Chondrocyte (in vitro differentiated cells): ENCODE results near the gene NKIRAS2. TPM values are rescaled to one million over a fixed set of nuclear protein-coding genes. Genes with fewer than 3 reads are reported as not detected.

Experiments used
- DNase-seq: peaks from one replicate; pipeline ENCODE4 v3.0.0; 2021; ENCODE audit warnings: mixed read lengths, low spot score
- H3K27ac Mint-ChIP-seq: one replicate; pipeline ENCODE4 v1.8.0; 2021; ENCODE audit warnings: mild to moderate bottlenecking, moderate library complexity, mixed read lengths; ENCODE audit not compliant: unreplicated experiment
- H3K27me3 Mint-ChIP-seq: 2 replicates; pipeline ENCODE4 v1.8.0; 2021; ENCODE audit warnings: low read depth, mixed read lengths
- H3K36me3 Mint-ChIP-seq: 2 replicates; pipeline ENCODE4 v1.8.0; 2021; ENCODE audit warnings: low read depth, mixed read lengths
- H3K4me1 Mint-ChIP-seq: 2 replicates; pipeline ENCODE4 v1.8.0; 2021; ENCODE audit warnings: low read depth, mild to moderate bottlenecking, mixed read lengths
- H3K4me3 Mint-ChIP-seq: one replicate; pipeline ENCODE4 v1.8.0; 2021; ENCODE audit warnings: mild to moderate bottlenecking, moderate library complexity, mixed read lengths; ENCODE audit not compliant: unreplicated experiment
- H3K9me3 Mint-ChIP-seq: 2 replicates; pipeline ENCODE4 v1.8.0; 2021; ENCODE audit warnings: low read depth, mixed read lengths
- total RNA-seq: library from RNA; stranded (reverse); gene quantifications from 3 replicates; pipeline ENCODE4 v1.2.1, GENCODE V29; 2021
- TF ChIP-seq, protein P1 (sequence below): fragments of 200-600 bp; sonication (generic); IDR thresholded peaks from 2 replicates; pipeline ENCODE4 v1.5.0; 2021; ENCODE audit warnings: antibody characterized with exemption, mild to moderate bottlenecking, moderate library complexity

Gene NKIRAS2
- total RNA-seq, 1 donor from 2014 or later = 56.9 TPM

DNA sequence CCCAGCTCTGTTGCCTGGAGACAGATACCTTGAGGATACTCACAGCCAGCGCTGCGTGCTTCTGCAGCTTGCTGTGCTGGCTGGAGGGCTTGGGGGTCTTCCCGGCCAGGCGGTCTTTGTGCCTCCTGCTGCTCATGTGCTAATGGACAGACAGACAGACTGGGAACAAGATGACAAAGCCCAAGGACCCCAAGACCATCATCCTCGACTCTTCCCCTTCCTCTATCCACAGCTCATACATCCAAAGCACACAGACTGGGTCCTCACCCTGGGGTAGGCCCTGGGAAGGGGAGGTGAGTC lies 7.7 kb downstream of the NKIRAS2 start:
- Mint-ChIP-seq H3K4me1 (peaks cover 18% of the 10 kb centered on the region), H3K27ac (no peak overlapping the region), H3K27me3 (peaks cover 3% of the 10 kb centered on the region), H3K9me3 (no peaks in the 10 kb centered on the region), H3K36me3 (no peaks in the 10 kb centered on the region), H3K4me3 (no peak overlapping the region)
- peak; percentile 68 for DNase-seq
- TF ChIP-seq, protein P1, sequence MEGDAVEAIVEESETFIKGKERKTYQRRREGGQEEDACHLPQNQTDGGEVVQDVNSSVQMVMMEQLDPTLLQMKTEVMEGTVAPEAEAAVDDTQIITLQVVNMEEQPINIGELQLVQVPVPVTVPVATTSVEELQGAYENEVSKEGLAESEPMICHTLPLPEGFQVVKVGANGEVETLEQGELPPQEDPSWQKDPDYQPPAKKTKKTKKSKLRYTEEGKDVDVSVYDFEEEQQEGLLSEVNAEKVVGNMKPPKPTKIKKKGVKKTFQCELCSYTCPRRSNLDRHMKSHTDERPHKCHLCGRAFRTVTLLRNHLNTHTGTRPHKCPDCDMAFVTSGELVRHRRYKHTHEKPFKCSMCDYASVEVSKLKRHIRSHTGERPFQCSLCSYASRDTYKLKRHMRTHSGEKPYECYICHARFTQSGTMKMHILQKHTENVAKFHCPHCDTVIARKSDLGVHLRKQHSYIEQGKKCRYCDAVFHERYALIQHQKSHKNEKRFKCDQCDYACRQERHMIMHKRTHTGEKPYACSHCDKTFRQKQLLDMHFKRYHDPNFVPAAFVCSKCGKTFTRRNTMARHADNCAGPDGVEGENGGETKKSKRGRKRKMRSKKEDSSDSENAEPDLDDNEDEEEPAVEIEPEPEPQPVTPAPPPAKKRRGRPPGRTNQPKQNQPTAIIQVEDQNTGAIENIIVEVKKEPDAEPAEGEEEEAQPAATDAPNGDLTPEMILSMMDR = no peak

DNA sequence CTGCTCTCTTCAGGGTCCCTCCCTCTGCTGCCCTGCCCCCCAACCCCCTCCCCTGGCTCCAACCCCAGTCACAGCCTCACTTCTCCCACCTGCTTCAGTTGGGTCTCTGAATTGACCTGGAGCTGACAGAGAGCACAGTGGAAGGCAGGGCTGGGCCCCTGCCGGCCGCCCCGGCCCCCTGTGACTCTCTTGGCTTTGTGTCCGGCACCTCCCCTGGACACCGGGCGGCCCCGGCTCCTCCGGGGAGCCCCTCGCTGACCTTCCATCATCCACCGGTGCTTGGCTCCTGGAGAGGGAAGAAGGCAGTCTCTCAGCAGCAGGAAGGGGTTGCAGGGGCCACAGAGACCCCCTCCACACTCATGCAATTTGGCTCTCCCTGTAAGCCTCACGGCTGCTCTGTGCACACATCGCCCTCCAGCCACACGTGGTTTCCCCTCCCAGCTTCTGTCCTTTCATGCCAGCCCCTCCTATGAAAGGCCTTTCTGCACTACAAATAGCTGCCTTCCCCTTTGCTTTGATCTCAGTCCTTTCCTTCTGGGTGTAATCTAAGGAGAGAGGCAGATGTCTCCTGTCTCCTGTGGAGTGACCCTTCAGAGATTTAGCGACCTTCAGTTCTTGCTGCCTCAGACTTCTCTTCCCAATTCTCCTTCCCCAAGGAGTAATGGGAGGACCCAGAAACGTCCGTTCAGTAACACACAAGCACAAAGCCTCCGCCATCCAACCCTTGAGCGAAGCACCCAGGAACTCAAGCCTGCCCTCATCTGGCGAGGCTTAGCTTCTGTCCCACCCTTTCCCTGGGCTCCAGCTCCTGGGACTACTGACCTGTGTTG lies 8.3 kb downstream of the NKIRAS2 start:
- Mint-ChIP-seq H3K4me1 (peaks cover 18% of the 10 kb centered on the region), H3K4me3 (no peak overlapping the region), H3K27me3 (peaks cover 3% of the 10 kb centered on the region), H3K36me3 (no peaks in the 10 kb centered on the region), H3K27ac (no peak overlapping the region), H3K9me3 (no peaks in the 10 kb centered on the region)
- TF ChIP-seq, protein P1 = peak; percentile 34
- no peak for DNase-seq

DNA sequence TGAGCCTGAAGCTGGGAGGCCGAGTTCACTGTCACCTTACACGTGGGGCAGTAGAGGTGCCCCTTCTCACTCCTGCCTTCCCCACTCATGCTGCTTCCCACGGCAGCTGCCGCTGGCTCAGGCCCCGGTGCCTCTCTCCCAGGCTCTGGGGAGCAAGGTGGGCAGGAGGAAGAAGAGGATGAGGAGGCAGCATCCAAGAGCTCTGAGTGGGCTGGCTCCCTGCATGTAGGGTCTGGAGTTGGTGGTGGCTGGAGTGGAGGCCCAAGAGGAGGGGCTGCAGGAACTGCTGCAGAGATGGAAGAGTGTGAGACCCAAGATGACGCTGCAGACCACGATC lies 8.9 kb downstream of the NKIRAS2 start:
- TF ChIP-seq, protein P1 = no peak
- no peaks in the 10 kb centered on the region for H3K36me3 Mint-ChIP-seq
- H3K9me3 Mint-ChIP-seq = no peaks in the 10 kb centered on the region
- H3K4me3 Mint-ChIP-seq = no peak overlapping the region
- no peak for DNase-seq
- peaks cover 14% of the 10 kb centered on the region for H3K4me1 Mint-ChIP-seq
- H3K27me3 Mint-ChIP-seq = peaks cover 3% of the 10 kb centered on the region
- H3K27ac Mint-ChIP-seq = no peak overlapping the region

DNA sequence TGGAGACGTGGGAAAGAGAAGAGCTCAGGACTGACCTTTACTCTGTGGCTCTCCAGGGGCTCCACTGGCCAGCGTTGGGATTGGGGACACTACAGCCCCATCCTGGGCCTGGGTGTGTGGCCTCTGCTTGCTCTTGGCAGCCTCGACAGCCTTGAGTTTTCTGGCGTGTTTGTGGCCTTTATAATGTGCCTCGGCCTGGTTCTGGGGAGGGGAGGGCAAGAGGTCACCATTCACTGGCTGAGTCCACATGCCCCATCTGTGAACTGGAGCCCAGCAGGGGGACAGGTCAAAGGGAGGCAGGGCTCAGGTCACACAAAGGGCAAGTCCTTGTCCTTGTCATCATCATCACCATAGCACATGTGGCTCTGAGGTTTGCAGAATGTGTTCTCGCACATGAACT lies 11.7 kb downstream of the NKIRAS2 start:
- TF ChIP-seq, protein P1 = no peak
- no peak overlapping the region for H3K4me3 Mint-ChIP-seq
- H3K9me3 Mint-ChIP-seq = no peaks in the 10 kb centered on the region
- H3K36me3 Mint-ChIP-seq = no peaks in the 10 kb centered on the region
- peaks cover 3% of the 10 kb centered on the region for H3K27me3 Mint-ChIP-seq
- no peak for DNase-seq
- H3K27ac Mint-ChIP-seq = no peak overlapping the region
- H3K4me1 Mint-ChIP-seq = no peaks in the 10 kb centered on the region

DNA sequence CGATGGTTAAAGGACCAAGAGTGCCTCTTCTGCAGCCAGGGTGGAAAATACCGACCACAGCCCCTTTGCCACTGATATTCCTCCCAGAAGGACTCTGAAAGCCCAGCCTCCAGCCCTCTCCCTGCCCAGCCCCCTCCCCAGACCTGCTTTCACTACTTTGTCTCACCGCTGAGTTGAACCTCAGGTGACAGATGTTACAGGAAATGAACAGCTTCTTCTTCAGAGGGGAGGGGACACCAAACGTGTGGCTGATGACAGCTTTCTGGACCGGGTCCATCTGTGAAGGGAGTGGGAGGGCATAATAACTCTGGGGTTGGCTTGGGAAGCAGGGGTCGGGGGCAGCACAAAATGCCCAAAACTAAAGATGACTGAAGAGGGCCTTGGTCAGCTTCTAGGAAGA lies 14.2 kb downstream of the NKIRAS2 start:
- TF ChIP-seq, protein P1 = no peak
- no peak overlapping the region for H3K4me3 Mint-ChIP-seq
- no peaks in the 10 kb centered on the region for H3K4me1 Mint-ChIP-seq
- no peak for DNase-seq
- no peaks in the 10 kb centered on the region for H3K36me3 Mint-ChIP-seq
- no peak overlapping the region for H3K27ac Mint-ChIP-seq
- no peaks in the 10 kb centered on the region for H3K9me3 Mint-ChIP-seq
- peaks cover 3% of the 10 kb centered on the region for H3K27me3 Mint-ChIP-seq
